Effector CD4-positive, alpha-beta T cell (primary cell): ENCODE measurements around the gene PHRF1.

ENCODE experiments used
- DNase-seq: peaks from one replicate; pipeline ENCODE4 v3.0.0-alpha.2; 2020
- total RNA-seq: gene quantifications from one replicate; lab custom pipeline; 2026; lab: John Stamatoyannopoulos, UW

The PHRF1 gene, protein sequence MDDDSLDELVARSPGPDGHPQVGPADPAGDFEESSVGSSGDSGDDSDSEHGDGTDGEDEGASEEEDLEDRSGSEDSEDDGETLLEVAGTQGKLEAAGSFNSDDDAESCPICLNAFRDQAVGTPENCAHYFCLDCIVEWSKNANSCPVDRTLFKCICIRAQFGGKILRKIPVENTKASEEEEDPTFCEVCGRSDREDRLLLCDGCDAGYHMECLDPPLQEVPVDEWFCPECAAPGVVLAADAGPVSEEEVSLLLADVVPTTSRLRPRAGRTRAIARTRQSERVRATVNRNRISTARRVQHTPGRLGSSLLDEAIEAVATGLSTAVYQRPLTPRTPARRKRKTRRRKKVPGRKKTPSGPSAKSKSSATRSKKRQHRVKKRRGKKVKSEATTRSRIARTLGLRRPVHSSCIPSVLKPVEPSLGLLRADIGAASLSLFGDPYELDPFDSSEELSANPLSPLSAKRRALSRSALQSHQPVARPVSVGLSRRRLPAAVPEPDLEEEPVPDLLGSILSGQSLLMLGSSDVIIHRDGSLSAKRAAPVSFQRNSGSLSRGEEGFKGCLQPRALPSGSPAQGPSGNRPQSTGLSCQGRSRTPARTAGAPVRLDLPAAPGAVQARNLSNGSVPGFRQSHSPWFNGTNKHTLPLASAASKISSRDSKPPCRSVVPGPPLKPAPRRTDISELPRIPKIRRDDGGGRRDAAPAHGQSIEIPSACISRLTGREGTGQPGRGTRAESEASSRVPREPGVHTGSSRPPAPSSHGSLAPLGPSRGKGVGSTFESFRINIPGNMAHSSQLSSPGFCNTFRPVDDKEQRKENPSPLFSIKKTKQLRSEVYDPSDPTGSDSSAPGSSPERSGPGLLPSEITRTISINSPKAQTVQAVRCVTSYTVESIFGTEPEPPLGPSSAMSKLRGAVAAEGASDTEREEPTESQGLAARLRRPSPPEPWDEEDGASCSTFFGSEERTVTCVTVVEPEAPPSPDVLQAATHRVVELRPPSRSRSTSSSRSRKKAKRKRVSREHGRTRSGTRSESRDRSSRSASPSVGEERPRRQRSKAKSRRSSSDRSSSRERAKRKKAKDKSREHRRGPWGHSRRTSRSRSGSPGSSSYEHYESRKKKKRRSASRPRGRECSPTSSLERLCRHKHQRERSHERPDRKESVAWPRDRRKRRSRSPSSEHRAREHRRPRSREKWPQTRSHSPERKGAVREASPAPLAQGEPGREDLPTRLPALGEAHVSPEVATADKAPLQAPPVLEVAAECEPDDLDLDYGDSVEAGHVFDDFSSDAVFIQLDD (N-terminal part only)
- total RNA-seq, result 155 reads per million, percentile 89 among the genes with 10 or more reads in this experiment

DNA sequence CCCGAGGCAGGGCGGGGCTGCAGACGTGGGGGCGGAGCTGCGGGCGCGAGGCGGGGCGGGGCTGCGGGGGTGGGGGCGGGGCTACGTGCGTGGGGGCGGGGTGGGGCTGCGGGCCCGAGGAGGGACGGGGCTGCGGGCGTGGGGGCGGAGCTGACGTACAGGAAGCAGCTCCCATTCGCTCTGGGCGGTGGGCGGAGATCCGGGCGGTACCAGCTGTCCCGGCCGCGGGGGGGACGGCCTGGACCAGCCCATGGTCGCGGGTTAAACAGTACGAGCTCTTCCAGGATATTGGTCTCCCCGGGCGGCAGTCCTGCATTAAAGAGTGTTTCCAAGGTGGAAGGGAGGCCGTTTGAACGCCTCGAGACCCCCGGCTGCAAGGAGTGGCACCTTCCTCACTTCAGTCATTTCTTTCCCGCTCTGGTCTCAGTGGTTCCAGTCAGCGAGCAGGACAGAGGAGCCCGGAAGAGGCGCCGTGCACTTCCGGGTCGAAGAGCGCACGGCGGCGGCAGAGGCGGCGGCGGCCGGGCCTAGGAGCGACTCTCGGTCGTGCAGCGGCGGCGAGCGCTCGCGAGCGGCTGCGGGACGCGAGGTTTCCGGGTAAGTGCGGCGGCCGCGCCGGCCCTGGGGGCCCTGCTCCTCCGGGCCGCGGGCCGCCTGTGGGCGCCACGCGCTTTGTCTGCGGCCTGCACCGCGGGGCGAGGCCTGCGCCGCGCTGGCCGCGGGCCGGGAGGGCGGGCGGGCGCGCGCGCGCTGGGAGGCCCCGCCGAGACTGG lies at the start of gene PHRF1:
TSS of gene PHRF1 (plus strand) at position 475 of the 773 bp plus-strand sequence. CDS start 5,043 bp downstream, outside the sequence.
- DNase-seq, result peak; percentile 92

DNA sequence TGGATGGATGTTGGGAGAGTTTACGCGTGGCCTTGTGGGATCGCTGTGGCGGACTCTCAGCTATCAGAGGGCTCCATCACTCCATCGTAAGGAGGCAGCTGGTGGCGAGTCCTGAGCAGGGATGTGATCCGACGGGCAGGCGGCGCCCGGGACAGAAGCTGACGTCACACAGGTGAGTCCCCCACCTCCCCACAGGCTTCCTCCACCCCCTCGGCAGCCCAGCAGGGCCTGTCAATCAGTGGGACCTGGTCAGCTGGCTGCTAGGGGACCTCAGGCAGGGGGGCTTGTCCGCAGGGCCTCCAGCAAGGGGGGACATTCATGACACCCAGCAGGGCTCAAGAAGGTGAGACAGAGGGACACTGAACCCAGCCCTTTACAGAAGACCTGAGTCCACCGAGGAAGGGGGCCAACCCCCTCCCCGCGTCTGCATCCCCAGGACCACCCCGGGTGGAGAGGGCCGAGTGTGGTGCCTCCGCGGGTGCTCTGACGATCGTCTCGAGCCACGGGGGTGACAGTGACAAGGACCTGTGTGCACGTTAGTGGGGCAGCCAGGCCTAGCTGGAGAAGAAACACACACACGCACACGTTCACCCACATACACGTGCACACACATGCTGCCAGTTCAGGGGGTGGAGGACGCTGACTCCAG lies 48.0 kb upstream of the PHRF1 start:
- no peak for DNase-seq

DNA sequence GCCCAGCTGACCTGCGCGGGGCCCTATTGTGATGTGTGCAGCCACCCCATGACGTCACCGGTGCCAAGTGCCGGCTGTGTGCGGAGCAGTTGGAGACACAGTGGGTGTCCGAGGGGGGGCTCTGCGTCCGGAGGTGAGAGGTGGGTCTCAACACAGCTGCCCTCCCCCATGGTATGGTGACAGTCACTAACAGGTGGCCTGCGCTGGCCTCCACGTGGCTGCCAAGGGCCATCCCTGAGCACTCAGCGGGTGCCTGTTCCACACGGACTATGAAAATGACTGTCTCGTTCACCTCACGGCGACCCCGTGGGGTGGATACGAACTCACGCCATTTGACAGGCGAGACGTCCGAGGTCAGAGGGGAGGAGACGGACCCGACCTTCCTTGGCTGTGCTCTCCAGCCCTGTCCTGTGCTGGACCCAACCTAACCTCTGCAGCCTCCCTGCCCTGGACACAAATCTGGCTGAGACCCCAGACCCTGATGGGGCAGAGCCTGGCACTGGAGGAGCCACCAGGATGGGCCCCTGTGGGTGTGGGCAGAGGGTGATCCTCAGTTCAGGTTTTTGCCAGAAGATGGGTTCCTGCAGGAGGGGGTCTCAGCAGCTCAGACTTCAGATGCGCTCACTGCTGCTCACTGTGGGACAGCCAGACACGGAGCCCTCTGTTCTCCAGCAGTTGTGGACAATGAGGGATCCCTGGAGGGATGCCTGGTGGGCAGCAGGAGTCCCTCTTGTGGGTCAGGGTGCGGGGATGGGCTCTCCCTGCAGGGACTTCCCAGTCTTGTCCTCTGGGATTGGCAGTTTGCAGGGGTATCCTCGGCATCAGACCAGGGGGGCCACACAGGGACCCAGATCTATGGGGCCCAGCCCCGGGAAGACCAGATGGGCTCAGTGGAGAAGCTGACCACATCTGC lies 47.2 kb upstream of the PHRF1 start:
- DNase-seq, result no peak

DNA sequence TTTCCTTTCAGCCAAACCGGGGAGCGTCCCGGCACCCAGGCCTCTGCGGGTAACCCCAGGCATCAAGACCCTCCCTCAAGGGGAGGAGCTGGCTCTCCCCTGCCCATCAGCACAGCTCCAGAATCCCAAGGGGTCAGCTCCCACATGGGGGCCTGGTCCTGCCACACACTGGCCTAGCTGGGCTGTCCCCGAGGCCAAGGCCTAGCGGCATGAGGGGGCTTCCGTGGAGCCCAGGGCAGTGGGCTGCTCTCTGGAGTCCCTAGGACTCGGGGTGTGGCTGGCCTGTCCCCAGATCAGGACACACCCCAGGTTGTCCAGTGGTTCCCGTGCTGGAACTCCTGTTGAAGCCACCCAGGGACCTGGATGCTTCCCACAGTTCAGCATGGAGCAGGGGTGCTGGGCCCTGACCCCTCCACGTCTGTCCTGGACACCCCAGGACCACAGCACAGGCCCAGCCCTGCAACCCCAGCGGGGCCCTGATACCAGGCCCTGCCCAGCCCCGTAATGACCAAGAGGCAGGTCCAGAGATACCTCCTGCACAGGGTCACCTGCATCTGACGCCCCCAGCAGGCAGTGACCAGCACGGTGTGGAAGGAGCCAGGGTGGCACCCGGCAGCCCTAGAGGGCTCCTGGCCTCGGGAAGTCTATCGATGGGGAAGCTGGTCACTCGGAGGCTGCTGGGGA lies 46.4 kb upstream of the PHRF1 start:
- no peak for DNase-seq

DNA sequence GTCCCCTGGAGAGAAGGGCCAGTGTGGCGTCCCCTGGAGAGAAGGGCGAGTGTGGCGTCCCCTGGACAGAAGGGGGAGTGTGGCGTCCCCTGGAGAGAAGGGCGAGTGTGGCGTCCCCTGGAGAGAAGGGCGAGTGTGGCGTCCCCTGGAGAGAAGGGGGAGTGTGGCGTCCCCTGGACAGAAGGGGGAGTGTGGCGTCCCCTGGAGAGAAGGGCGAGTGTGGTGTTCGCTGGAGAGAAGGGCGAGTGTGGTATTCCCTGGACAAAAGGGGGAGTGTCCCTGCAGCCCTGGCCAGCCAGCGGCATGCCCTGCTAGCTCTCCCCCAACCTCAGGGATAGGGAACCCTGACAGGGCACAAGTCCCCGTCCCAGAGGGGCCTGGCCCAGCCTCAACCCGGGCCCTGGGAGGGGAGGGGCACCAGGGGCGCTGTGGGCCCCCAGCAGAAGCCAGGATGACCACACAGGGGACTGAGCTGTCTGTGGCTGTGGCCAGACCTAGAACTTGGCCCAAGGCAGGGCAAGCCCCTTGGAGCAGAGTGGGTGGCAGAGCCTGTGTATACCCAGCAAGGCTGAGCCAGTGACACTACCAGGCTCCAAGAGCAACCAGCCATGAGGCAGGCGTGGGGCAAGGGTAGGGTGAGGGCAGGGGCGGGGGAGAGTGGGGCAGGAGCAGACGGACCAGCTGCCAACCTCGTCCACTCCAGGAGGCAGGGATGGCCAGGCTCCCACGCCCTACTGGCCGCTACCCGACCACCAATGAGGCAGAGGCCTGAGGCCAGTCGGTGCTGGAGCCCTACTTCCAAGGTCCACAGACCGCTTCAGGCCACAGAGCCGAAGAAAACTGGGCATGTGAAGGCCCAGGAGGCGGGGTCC lies 45.1 kb upstream of the PHRF1 start:
- DNase-seq, result no peak

DNA sequence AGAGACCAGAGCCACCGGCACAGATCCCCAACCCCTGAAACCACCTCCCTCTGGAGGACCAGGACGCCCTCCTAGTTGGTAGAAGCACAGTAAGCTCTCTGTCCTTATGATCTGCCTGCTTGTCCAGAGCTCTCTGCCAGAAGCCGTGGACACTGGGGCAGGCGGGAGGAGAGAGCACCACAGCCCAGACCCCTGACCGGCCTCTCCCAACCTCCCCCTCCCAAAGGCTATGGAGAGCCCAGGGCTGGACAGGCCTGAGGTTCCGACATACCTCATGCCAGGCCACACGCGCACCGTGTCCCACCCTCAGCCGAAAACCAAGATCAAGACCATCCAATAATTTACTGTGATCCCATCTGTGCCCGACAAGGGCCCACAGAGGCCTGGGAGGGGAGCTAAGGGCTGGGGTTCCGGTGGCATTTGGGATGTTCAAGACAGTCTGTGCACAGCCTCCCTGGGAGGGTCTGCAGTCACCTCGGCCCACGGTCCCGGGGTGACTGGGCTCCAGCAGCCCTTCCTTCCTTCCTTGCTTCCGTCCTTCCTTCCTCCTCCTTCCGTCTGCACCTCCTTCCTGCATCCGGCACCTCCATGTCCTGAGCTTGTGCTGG lies 44.2 kb upstream of the PHRF1 start:
- DNase-seq, result no peak

DNA sequence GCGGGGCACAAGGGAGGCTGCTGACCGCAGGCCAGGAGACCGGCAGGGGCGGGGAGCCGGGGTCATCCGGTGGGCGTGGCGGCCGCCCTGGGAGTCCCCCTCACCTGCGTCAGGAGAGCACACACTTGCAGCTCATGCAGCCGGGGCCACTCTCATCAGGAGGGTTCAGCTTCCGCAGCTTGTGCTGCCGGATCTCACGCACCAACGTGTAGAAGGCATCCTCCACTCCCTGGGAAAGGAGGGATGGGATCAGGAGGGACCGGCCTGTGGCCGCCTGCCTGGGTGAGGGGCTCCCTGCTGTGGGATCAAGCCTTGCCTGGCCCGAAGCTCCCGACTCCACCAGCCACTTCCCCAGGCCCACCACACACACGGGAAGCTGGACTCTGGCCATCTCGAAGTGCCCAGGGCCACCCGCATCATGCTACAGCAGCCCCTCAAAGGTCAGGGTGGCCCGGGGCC lies 43.7 kb upstream of the PHRF1 start:
- DNase-seq, result no peak

DNA sequence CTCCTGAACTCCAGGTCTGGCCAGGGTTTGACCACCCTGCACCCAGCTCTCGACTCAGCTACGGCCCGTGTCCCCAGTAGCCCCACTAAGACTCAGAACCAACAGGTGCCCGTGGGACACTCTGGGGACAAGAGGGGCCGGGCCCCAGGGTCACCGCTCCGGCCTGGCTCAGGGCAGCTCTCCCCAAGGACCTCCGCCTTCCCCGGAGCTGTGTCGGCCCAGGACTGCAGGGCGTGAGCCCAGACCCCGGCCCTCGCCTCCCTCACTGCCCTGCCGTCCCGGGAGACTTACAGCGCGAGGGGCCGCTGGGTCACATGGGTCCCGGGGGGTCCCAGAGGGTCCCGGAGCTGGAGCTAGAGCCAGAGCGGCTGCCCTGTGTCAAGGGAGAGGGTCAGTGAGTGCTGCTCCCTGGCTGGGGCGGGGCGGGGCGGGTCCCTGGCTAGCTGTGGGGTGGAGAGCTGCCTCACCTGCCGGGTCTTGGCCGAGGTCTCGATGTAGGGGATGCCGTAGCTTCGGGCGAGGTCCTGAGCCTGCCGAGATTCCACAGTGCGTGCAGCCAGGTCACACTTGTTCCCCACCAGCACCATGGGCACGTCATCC lies 43.2 kb upstream of the PHRF1 start:
- no peak for DNase-seq

DNA sequence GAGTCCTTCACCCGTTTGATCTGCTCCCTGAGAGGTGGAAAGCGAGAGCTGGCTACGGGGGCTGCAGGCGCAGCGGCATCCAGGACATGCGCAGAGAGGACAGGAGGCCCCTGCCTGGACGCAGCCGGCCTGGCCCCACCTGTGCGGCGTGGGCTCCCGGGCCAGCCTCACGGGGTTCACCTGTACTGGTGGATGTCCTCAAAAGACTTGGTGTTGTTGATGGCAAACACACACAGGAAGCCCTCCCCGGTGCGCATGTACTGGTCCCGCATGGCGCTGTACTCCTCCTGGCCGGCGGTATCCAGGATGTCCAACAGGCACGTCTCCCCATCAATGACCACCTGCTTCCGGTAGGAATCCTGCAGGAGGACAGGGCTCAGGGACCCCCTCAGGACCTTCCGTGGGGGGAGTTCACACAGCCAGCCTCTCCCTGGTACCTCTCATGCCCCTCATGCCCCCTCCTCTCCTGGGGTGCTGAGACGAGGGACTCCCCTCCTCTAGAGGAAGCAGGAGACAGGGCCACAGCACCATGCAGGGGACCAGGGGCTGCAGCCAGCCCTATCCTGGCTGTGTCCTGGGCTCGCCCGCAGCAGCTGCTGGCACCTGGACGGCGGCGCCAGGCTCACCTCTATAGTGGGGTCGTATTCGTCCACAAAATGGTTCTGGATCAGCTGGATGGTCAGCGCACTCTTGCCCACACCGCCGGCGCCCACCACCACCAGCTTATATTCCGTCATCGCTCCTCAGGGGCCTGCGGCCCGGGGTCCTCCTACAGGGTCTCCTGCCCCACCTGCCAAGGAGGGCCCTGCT lies 42.5 kb upstream of the PHRF1 start:
- no peak for DNase-seq

DNA sequence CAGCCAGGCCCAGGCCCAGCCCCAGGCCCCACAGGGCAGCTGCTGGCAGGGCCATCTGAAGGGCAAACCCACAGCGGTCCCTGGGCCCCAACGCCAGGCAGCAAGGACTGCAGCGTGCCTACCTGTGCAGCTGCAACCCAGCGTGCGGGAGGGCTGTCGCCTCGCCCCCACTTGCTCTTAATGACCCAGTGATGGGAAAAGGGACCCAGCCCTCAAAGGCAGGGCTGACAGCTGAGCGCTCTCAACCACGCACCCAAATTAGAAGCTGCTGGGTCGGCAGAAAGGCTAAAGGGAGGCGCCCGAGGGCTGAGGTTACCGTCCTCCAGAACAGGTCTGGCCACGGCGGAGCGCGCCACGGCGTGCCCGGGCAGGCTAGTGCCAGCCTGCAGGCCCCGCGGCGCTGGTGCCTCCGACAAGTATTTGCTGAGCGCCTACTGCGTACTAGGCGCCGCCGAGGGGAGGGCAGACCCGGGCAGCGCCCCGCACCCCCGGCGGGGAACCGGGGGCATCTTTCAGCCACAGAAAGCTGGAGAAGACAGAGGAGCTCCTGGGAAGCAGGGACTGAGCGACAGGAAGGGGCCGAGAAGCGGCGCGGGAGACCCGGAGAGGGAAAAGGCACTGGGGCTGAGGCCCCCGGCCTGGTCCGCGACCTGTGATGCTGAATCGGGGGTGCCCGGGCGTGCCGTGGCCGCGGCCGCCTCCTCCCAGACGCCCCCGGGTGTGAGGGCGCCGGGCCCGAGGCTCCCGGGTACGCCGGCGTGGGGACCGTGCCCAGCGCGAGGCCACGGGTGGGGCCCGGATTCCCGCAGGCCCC lies 41.7 kb upstream of the PHRF1 start:
- DNase-seq, result no peak

DNA sequence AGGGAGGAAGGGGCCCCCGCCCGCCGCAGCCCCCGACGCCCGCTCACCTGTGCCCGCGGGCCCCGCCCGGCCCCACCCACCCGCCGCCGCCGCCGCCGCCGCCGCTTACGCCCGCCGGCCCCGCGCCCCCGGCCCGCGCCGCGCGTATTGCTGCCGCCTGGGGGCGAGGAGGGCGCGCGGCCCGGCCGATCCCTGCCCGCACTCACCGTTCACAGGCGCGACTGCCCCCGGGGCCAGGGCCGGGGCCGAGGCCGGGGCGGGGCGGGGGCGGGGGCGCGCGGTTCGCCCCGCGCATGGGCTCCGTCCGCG lies 41.1 kb upstream of the PHRF1 start:
- DNase-seq, result no peak

DNA sequence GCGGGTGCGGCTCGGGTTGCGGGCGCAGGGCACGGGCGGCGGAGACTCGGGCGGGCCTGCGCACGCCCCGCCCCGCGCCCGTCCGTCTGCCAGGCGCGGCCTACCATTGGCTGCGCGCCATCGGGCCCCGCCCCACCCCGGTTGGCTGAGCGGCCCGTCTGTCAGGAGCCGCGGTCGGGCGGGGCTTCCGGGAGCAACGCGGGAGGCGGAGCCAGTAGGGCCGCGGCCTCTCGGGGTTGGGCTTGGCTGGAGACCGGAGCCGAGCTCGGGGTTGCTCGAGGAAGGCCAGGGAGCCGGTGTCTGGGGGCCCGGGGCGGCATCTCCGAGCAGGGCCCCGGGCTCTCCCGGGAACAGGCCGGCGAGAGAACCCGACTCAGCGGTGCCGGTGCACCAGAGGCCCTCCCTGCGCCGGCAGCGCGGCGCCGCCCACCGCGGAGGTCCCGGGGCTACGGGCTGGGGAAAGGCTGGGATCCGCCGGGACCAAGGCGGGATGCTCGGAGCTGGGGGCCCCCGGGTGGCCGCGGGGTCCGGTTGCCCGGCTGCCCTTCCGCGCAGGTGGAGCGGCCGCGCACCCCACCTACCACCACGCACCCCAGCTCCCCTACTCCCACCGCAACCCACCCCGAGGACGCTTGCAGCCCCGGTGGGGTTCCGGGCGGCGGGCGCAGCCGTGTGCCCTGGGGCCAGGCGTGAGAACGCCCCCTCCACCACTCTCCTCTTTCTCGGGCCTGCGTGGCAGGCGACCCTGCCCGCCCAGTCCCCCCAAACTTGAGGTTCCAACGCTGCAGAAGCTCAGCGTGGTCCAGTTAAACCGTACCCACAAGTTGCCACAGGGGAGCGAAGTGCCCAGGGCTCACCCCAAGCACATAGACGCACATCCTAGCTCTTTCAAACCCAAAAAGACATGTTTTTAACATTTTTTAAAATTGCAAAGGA lies 40.5 kb upstream of the PHRF1 start, which contains the start of gene HRAS:
TSS of gene HRAS (minus strand) at position 58 of the 936 bp plus-strand sequence.
- DNase-seq, result peak; percentile 94

DNA sequence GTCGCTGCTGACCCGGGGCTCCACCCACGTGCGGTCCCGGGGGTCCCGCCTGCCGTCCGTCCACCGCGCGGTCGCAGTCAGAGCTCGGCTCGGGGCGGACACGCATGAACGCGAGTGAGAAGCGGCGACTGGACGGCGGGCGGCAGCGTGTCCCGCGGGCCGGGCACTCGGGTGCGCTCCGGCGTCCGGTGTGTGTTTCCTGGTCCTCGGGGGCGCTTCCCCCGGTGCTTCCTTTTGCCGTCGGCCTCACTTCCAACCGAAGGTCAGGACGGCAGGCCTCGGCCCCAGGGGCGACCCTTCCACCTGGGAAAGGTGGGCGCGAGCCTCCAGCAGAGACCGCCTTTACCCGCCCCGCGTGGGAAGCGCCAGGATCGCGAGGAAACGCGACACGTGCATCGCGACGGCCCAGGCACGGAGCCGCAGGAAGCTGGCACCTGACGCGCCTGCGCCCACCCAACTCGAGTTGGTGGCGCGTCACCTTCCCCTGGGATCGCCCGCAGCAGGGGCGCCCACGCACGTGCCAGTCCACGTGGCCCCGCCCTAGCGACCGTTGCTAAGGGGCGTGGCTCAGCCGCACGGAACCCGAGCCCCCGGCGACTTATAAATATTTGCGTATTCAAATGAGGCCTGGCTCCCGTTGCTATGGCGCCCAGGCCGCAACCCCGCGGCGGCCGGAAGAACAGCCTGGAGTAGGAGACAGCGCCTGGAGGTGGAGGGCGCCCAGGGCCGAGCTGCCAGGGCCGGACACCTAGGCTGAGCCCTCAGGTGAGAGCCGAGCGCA lies 39.2 kb upstream of the PHRF1 start, which contains the start of gene LRRC56:
TSS of gene LRRC56 (plus strand) at position 687 of the 781 bp plus-strand sequence. CDS start 3,158 bp downstream, outside the sequence.
- DNase-seq, result peak; percentile 89
